HT1080 (cell line): ENCODE results near the gene PIK3R1. TPM values are rescaled to one million over a fixed set of nuclear protein-coding genes. Genes with fewer than 3 reads are reported as not detected.

ENCODE experiments used
- DNase-seq: peaks from one replicate; pipeline ENCODE4 v3.0.0-alpha.2; 2015; ENCODE audit warnings: low read depth
- total RNA-seq: library from RNA; depleted of rRNA; stranded (reverse); fragments of >200 nt; shearing (Covaris generic); gene quantifications from 2 replicates; pipeline ENCODE4 v1.2.3, GENCODE V29; 2014

PIK3R1 gene
- total RNA-seq, 1 experiment from 2014 or later: 14.0 TPM

DNA sequence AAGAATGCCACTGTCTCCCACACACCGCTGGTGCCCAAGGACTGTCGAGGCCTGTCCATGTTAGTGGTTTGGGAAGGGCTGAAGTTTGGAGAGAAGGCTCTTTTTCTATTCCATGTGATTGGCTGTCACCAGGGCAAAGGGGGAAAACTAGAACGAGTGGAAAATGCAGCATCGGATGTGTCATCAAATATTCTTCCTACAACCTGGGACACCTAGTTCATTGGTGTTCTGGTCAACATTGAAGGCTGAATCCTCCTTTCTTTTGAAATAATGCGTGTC is 53.2 kb downstream of the PIK3R1 start:
- DNase-seq: no peak

DNA sequence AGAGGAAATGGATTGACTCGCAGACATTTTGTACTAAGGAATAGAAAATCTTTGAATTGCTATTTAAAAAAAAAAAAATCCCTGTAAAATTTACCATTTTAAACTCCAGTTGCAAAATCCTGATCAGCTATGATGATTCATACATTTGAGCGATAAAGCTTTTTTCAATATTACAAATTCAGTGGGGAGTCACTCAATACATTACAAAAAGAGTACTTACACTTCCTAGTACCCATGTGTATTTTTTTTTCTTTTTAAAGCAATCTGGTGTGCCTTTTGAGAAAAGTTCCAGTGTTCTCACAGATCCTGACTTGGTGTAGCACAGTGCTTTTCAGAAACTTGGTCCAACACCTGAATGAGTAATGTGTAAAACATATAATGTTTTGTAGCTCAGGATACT is 54.3 kb downstream of the PIK3R1 start:
- DNase-seq: no peak

DNA sequence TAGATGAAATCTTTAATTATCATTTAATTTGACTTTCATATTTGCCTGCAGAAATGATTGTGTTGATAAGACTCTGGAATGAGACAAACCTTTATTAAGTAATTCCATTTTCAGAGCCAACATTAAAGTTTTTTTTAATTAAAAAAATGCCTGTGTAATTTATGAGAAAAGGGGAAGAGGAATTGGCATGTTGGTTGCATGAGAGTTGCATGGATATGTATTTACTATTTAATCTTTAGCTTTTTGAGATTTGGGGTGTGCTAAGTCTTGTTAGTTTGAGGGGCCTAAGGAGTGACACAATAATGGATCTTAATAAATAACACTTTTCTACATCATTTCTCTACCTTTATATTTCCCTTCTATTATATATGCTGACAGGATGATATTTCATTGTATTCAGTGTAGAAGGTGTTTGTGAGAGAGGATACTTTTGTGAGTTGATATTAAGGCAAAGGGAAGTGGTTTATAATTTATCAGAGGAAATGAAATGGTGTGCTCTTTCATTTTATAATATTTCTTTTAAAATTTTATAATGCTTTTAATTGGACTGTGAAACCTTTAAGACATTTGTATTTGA is 54.9 kb downstream of the PIK3R1 start:
- DNase-seq: no peak

DNA sequence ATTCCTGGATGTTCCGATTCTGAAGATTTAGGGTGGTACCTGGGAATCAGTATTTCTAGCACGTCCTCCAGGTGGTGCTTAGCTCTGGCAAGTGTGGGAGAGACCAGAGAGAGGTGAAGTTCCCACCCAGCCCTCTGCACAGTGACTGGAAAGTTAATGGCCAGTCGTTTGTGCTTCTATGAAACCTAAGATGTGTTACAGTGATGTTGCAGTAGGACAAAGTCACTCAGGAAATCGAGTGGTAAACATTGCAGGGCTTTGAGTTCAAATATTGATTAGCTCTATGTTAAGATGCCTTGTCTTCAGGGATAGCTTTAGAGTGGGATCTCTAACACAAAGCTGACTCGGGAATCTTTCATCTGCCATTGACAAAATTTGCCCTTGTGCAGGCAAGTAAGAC is 55.6 kb downstream of the PIK3R1 start:
- DNase-seq: no peak

DNA sequence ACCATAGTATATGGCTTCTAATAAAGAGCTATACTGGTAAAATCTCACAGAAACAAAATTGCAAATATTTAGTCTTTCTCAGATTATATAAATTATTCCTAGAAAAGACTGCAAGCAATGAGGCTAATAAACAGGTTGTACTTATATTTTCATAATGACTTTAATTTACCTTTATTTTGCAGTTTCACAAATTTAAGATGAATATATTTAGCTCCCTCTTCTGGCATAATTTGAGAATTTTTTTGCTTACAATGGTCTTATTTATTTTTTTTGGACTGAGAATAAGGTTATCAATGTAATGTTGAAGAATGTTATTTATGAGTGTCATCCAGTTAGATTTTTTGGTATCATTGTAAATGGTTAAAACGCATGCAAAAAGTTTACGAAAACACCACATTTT is 56.7 kb downstream of the PIK3R1 start:
- no peak for DNase-seq

DNA sequence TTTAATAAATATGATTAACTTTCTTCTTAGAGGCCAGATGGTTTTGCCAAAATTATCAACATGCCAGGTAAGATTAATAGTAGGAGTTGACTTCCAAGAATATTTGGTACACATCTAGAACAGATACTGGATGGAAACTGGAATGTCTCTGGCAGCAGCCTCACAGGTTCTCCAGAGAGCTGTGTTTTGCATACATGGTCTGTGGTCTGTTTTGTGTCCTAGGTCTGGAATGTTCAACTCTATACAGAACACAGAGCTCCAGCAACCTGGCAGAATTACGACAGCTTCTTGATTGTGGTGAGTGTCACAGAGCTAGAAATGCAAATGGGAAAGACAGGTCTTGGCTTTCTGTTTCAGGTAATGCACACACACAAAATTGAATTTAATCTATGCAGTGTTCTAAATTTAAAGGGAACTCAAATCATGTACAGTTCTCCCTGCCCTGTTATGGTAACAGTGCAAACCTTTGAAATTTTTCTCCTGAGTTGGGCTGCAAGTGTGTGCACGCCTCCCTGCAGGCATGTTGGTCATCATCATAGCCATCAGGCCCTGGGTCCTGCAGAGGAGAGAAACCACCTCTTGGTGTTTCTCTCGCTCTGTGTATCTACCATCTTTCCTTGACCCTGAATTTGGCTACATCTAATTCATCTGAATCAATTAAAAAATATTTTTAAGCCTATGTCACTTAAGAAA is 58.3 kb downstream of the PIK3R1 start:
- DNase-seq: no peak

DNA sequence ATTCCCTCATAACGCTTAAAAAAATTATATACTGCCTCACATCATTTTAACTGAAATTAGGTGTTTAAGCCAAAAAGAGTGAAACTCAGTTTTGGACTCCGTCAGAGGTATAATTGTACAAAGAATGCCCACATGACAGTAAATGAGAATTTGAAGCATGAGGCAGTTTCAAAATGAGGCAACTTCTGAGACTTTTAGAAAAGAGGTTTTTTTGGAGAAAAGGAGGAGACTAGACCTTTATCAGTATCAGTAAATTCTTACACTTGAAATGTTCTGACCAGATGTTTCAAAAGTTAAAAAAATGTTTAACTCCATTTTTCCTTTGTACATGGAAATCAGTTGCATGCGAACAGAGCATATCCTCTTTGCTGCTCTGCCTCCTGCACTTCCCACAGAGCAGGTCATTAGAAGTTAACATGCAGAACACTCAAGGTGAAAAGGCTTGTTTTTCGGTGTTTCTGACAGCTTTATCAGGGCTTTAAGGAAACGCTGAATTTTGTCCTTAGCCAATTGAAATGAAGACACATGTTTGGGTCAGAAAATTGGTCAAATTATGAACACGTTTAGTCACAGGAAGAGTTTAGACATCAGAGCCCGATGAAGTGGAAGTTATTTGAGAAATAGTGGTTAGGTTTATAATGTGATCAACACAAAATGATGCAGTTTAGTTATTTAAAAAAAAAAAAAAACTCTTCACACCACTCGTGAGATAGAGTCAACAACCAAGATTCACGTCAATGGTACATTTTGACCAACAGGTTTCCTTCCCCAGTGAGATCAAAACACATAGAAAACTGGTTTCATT is 59.5 kb downstream of the PIK3R1 start:
- no peak for DNase-seq

DNA sequence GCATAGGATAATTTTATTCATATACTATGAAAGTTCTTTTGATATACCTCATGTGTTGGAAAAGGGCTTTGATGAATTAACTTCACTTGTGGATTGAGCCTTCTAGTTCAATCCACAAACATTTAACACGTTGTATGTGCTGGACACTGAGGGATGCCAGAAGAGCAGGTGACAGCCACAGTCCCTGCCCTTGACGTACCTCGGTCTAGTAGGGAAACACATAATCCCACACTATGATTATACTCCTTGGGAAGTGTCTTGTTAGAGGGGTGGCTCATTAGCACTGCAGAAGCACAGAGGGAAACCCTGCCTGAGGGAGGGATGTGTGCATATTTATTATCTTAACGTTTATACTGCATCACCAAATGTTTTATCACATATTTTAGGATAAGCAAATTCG is 61.2 kb downstream of the PIK3R1 start:
- DNase-seq: no peak

DNA sequence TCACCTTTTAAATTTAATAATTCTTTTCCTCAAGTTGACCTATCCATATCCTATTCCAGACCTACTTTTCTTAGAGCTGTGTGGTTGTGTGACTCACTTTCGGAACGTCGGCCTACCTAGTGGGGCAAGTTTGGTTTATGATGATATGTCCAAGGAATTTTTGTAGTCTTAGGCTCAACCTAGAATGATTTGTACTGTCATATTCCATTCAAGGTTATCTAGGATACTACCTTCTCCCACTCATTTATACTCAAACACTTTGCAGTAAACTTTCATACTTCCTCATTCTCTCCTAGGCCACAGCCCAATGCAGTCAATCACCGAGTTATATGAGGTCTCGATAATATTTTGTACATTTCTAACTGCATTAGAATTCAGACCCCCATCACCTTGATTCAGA is 61.9 kb downstream of the PIK3R1 start:
- peak; percentile 89 for DNase-seq

DNA sequence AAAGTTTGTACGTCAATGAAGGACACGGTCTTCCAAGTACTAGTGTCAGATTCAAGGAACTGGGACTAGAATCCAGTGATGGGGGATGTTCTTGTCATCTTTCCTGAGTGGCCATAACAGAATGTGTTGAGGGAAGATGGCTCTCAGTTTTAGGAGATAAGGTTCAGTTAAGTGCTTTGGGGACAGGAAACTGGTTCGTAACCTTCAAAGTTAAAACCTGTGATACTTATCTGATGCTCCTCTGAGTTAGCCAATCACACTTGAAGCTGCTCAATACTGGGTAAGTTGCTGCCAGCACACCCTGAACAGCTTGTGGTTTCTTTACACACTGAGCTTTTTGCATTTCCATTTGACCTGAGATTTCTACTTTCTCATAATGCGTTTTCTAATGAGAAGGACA is 64.4 kb downstream of the PIK3R1 start:
- DNase-seq: no peak

DNA sequence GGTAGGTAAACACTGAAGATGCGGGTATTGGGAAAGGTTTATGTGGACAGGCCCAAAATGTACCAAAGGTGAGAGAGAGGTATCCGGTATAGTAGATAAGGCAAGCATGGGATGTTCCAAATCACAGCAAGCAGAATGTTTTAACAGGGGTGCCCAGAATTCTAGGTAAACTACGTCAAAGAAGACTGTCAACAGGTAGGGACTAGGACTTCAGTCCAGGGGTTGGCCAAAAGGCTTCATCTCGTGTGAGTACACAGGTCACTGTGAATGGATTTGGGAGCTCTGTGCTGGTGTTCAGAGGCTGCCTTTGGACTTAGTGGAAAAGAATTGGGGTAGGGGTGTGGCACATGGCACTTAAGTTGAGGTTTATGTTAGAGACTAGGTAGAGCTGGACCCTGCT is 66.4 kb downstream of the PIK3R1 start:
- DNase-seq: no peak

DNA sequence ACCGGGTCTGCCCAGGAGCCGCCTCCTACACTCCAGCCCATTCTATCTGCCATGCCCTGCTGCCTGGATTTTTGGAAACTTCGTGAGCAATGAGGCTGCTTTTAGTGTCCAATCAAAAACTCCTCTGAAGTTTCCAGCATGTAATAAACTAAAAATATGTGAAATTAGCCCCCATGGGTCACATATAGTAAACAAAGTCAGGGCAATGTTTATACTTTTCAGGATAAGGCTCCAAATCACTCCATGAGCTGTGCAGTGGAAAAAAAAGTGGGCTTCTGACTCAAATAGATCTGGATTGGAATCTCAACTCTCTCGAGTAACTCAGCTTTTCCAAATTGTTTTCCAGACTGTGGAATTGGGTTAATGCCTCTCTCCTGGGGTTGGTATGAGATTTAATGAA is 68.2 kb downstream of the PIK3R1 start:
- DNase-seq: no peak

DNA sequence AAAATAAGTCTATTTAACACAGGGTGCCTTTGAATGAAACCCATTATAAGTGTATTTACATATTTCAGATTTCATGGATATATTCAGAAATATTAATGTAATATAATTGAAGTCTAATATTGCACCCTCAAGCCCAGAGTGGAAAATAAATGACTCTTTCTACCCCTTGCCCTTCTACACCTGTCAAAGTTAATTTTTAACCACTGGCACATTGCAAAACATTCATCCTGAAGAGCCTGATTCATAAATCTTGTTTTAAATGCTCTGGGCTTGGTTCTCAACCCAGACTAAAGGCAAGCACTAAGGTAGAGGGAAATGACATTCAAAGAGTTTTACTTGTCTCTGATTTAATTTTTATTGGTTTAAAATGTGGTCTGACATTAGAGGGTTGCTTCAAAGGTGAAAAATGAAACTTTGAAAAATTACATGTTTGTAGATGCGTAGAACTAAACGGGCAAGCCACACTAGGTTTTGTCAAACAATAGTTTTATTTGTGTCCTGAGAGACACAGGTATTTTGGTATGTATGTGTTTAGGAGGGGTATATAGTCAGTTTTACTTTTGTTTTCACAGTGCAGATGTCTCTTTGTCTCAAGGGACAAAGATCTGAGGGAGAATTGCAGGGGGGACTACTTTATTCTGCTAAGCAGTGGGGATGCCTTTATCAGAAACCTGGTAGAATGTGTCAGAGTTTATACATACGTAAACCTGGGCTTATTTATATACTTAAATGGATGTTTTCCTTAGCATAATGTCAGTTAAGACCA is 69.7 kb downstream of the PIK3R1 start:
- DNase-seq: no peak

DNA sequence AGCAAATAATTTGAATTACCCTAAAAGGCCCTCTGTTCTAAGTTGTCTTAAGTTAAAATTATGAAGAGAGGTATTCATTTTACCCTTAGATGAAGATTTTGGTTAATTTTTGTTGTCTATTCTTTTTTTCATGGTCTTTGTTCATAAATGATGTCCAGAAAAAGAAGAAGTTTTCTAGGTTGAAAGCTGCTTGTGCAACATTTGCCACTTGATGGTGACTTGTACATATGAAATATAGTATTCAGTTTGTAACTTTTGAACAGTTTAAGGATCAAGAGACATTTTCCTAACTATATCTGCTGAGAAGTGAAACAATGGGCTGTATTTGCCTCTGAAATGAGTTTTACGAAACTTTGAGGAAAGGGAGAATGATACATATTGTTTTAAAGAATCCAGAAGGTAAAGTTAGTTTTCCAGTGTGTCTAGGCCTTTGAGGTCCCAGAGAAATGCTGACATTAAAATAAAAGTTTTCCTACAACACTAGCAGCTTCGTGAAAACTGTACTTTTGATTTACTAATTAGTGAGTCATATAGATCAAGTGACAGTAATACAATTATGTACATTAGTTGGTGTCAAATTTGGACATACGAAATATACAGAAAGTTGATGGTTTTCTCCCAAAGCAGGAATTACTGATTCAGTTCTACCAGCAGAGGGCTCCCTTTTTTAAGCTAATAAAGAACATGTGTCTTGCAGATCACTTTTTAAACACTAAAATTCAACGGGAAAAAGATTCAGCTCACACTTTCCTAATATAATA is 70.5 kb downstream of the PIK3R1 start:
- DNase-seq: peak; percentile 42

DNA sequence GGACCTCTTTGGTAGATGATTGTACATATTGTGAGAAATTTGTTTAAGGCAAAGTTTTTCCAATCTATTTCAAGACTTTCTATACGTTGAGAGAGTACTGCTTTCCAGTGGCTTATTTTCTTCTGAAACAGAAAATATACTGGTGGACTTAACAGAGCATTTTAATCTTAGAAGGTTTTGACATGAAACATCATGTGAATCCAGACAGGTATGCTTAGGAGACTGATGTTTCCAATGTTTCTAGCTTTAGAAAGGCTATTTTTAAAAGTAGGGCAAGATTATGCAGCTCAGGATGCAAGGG is 71.0 kb downstream of the PIK3R1 start:
- no peak for DNase-seq

DNA sequence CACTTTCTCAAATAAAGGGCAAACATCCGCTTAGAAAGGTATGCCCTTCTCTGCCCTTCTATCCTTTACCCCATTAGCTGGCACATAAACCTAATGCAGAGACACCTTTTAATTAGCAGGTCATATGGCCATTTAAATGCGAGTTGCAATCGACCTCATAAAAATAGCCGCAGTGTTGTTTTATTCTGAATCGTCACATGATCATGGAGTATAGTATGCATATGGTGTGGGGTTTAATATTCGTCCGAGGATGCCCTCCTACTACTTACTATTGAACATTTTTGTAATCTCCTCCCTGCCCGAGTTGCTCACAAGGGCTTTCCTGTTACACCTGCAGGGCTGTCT is 72.0 kb downstream of the PIK3R1 start:
- no peak for DNase-seq

DNA sequence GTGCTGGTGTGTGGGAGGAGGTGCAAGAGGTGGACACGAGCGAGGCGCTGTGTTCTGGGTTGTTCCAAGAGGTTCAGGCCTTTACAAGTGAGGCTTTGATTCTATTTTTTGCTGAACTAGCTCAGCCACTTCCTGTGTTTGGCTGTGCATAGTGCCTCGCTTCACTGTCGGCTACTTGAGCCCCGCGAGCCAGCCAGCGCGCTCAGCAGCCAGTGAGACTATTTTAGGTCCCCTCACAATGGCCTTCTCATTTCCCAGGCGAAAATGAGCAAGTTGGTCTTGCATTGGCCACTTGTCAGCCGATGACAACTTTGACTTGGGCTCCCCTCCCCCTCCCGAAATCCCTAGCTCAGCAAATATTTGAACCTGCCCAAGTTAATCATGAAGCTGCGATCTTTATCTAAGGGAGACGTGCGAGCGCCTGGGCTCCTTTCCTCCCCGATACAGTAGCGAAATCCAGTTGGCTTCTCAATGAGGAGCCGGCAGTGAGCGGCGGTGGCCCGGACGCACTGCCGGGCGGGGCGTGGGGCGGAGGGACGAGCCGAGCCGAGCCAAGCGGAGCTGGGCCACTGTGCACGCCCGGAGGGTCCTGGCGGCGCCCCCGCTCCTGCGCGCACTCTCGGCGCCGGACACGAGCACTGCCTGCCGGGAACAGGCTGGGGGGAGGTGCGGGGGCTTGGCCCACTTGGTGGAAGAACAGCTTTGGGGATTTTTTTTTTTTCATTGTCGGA is 72.6 kb downstream of the PIK3R1 start:
- DNase-seq: no peak

DNA sequence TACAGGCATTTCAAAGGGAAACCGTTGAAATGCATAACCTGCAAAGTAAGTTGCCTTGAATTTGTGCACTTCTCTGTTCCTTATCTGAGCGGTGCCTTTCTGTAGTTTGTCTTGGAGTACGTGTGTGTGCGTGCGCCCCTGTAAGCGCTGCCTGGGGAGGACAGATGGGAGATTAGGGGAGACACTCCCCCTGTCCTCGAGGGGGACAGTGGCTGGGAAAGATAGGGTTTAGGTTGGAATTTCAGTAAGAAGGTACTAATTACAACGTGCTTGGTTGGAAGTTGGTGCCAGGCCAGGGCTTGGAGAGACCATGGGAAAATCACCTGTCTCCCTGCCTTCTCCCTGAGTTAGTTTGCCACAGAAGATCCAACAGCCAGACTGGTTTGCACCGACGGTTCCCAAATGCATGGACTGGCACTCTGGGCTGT is 73.2 kb downstream of the PIK3R1 start:
- DNase-seq: no peak

DNA sequence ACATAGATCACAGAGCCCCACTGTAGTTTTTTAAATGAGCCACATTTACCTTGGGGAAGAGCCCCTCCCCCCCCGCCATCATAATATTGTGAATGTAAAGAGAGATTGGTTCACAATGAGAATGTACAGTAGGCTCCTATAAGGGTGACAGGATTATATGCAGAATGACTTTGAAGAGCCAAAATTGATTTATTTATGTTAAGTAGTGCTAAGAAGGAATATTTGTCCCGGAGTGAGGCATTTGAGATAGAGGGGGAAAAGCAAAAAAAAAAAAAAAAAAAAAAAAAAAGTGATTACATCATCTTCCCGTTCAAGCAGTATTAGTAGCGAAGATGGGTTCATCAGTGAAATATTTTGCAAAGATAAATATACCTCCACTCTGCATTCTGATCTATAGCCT is 73.9 kb downstream of the PIK3R1 start:
- DNase-seq: no peak

DNA sequence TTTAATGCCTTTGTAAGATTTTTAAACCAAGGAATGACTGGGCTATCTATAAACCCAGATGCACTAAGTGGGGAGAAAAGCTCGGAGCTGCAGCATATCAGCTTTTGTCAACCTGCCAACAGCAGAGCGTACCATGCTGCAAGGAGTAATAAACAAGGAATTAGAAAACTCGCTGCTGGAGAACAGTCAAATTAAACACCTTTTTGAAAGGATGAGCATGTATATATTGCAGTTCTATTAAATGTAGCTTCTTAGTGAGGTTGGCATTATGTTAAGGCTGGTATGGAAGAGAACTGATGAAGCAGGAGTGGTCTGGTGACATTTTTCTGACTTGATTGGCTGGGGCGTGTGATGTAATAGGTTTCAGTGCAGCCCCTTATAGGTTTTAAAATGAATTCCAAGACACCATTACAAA is 74.7 kb downstream of the PIK3R1 start:
- no peak for DNase-seq

DNA sequence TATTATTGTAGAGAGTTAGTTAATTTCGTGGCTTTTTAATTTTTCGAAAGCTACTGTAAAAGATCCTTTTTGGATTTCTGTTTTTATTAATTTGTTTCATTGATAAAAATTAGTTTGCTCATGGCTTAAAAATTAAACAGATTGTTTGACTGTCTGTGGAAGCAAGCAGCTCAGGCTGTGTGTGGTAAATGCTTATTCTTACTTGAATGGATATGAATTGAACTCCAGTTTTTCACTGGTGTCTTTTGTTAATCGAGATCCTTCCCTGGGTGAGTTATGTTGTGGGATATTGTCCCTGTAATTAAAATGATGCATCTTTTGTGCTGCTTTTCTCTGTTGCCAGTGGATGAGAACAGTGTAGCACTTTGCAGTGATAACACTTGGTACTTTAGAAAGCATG is 75.3 kb downstream of the PIK3R1 start:
- no peak for DNase-seq
